ENCODE data around the gene RAB35.

GRCh38 chr12:120148011-120148410, 31.5 kb upstream of the RAB35 start:
- TF ChIP-seq EP300 (IDR thresholded peaks at IDR 0.05; ENCODE audit: borderline replicate concordance) (no peak), CEBPB (IDR thresholded peaks at IDR 0.05) (no peak), REST (IDR thresholded peaks at IDR 0.05; ENCODE audit: low read depth) (no peak), CREB1 (IDR thresholded peaks at IDR 0.05; ENCODE audit: low read depth) (no peak), FOXM1 (IDR thresholded peaks at IDR 0.05; ENCODE audit: borderline replicate concordance, low read depth) (no peak)

Measured in Ishikawa (cell line).